GM19193 (cell line): ENCODE results near the gene CBX1.
A peak's percentile ranks its signal among the peaks of the same experiment; 100 is the strongest.

ENCODE experiments used
- POLR2A ChIP-seq: IDR thresholded peaks from 4 replicates; pipeline ENCODE4 v1.6.1; 2011; ENCODE audit not compliant: insufficient read depth, insufficient read length; ENCODE audit errors: extremely low read depth

Gene CBX1

DNA sequence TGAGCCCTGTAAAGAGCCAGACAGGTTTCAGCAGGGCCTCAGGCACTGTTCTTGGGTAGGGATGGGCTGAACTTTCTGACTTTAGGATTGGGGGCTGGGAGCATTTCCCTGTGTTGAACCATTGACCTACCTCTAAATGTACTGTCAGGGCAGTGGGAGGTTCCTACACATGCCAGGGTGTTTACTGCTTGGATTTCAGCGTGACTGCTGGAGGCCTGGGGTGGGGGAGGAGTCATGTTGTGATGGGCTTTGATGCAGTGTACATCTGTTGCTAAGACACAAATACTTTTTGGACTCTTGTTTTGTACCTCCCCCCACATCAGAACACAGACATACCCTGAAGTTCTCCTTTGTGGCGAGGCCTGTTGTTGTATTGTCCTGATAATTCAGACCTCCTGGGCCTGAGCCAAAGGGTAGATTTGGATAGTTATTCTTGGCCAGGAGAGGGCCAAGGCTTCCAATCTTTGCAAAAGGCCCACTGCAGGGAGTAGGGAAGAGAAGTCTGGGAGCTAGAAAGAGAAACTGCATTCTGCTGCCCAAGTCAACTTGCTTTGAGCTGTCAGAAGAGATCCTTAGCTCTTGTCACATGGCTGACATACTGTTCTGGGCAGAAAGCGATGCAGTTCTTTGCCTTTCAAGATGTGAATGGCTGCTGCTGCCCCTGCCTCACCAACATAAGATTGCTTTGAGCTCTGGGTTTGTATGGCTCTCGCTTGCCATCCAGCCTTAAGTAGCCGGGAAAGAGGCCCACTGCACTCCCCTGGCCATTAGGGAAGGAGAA is 49.4 kb downstream of the CBX1 start:
- no peak for TF ChIP-seq POLR2A

DNA sequence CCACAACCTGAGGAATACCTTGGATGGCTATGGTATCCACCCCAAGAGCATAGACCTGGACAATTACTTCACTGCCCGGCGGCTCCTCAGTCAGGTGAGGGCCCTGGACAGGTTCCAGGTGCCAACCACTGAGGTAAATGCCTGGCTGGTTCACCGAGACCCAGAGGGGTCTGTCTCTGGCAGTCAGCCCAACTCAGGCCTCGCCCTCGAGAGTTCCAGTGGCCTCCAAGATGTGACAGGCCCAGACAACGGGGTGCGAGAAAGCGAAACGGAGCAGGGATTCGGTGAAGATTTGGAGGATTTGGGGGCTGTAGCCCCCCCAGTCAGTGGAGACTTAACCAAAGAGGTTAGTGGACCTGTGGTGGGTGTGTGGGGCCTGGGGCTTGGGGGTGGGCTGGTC is 50.0 kb downstream of the CBX1 start:
- TF ChIP-seq POLR2A: no peak

- TF ChIP-seq POLR2A: peak; percentile 76
These were observed 52.7 kb downstream of the CBX1 start for GRCh38 chr17:48048384-48049126.

GRCh38 chr17:48047741-48048383 is 53.4 kb downstream of the CBX1 start, which contains the start of gene NFE2L1:
TSS of gene NFE2L1 (plus strand) at chr17:48048359. CDS start at chr17:48051119, 2,760 bp downstream.
- peak; percentile 90 for TF ChIP-seq POLR2A

- no peak for TF ChIP-seq POLR2A
These were observed 54.1 kb downstream of the CBX1 start for GRCh38 chr17:48047113-48047740.

DNA sequence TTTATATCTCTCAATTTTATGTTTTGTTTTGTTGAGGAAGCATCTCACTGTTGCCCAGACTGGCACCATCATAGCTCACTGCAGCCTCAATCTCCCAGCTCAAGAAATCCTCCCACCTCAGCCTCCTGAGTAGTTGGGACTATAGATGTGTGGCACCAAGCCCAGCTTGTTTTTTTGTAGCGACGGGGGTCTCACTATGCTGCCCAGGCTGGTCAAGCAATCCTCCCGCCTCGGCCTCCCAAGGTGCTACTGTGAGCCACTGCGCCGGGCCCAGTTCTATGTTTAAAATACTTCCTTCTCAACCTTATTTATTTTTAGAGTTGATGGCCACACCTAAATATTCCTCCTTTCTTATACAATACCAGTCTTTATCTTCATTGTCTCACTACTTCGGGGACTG is 55.0 kb downstream of the CBX1 start:
- TF ChIP-seq POLR2A: no peak

- no peak for TF ChIP-seq POLR2A
These were observed 55.8 kb downstream of the CBX1 start for GRCh38 chr17:48045316-48046001.

DNA sequence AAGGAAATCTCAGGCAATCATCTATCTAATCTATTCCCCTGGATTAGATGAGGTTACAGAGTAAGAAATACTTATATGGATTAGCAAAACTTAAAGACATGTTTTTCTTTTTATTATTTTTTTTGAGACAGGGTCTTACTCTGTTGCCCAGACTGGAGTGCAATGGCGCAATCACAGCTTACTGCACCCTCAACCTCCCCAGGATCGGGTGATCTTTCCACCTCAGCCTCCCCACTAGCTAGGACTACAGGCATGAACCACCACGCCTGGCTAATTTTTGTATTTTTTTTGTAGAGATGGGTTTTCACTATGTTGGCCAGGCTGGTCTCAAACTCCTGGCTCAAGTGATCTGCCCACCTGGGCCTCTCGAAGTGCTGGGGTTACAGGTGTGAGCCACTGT is 56.4 kb downstream of the CBX1 start:
- no peak for TF ChIP-seq POLR2A

DNA sequence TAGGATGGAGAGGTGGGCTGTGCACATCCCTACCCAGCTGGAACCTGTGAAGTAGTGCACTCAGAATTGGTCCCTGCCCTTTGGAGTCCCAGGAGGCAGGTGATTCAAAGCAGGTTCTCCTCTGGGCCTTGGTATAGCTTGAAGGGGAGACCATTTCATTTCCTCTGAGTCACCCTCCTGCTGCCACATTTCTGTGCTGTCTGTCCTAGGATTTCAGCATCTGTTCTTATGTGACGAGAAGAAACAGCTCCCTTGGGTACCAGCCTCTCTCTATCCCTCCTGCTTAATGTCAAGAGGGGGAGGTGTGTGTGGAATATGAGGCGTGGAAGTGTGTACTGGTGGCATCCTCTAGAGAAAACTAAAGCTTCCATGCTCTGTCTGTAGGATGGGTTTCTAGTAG is 58.1 kb downstream of the CBX1 start:
- no peak for TF ChIP-seq POLR2A

- no peak for TF ChIP-seq POLR2A
These were observed 62.6 kb downstream of the CBX1 start for GRCh38 chr17:48038687-48039086.

DNA sequence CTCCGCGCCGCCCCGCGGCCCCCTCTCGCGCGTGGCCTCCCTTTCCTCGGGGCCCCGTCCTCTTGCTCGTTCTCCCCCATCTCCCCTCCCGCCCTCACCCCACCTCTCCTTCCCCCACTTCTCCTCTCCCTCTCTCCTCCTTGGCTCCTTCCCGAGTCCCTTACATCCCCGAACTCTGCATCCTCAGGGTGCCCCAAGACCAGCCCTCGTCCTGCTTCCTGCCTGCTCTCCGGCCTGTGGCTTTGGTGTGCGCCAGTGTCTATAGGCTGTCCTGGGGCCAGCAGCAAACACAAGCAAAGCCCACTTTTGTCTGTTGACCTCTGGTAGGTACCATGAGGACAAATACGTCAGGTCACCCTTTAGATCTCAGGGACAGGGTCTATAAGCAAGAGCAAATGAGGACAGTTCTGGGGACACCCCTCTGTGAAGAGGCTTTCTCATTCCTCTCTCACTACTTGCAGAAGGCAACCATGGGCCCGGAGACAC is 63.4 kb downstream of the CBX1 start:
- TF ChIP-seq POLR2A: no peak

DNA sequence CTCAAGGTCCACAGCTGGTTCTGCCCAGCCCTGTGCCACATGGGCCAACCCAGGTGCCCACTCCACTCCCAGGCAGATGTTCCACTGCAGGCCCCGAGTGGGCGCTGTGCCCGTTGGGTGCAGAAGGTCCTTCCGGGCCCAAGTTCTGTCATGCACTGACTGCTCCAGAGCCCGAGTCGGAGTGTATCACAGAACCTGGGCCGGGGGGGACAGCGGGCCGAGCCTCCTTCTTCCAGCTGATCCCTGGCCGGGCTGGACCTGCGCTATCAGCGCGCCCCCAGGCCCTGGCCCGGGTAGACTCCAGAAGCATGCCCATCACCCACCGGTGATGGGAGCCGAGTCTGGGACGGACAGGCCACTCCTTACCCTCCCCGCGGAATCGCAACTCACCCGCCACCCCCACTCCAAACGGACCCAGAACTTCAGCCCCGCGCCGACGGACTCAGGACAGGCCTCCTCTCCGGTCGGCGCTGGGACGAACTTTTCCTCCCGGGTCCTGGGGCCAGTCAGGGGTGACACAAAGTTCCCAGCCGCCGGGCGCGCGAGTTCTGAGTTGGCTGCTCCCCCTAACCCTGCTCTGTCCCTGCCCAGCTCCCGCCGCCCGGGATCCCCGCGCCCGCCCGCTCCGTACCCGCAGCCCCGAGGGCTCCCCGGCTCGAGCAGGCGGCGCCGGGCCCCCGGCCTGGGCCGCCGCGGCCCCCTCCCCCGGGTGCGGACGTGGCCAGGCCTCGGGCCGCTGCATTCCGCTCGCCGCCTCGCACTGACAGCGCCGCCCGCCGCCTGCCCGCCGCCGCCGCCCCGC is 64.0 kb downstream of the CBX1 start, which contains the start of gene COPZ2:
Gene COPZ2, minus strand, starts transcription at position 762 of the 802 bp plus-strand sequence. Its CDS starts 20 bp downstream, at position 742.
- no peak for TF ChIP-seq POLR2A

DNA sequence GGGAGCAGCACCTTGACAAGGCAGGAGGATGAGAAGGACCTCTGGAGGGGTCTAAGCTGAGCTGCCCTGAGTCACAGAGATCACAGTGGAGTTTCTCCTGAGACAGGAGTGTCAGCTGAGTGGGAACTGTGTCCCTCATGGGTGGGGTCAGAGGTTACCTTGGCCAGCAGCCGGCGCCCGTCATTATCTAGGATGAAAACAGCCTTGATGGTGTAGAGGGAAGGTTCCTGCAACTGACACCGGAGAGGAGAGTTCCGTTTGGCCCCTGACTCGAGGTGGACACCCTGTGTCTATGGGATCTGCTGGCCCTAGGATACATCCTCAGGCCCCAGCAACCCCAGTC is 64.6 kb downstream of the CBX1 start:
- no peak for TF ChIP-seq POLR2A
